Embryonic facial prominence (tissue), 1 donor: ENCODE results near the gene NFKBIA.
"Not testable (repeated sequence)": the region's sequence is repeated elsewhere in the genome, so short reads cannot be mapped to it uniquely, and the experiment has no call there.

Source experiments
- DNase-seq: peaks from one replicate; pipeline ENCODE4 v3.0.0-alpha.2; 2016; ENCODE audit errors: extremely low spot score

Gene NFKBIA

DNA sequence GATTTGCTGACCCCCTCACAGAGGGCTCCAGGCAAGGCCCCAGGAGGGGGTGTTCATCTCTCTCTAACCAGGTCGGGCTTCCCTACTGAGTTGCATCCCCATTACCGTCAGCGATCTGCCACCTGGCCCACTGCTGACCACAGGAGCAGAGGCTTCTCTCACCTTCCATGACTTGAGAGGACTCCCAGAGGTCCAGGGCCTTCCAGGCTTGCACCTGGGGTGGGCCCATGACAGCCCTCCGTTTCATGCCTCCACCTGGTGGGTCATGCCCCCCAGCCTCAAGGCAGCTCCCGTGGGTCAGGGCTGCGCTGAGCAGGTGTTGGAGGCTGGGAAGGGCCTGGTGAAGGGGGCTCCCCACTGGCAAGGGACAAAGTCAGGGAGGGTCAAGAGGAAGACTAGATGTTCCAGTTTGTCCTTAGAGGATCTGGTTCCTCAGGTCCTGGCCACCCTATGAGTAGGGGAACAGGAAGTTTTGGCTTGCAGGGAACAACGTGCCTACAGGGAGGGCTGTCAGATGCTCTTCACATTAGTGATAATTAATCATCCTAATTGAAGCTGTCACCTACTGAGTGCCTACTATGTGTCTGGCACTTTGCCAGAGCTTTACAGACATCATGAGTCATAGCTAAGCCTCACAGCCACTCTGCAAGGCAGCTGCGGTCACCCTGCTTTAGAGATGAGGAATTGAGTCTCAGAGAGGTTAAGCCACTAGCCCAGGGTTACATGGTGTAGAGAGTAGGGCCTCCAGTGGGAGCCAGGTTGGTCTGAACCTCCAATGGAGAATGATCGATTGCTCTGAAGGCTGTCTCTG lies 13.8 kb downstream of the NFKBIA start:
- DNase-seq = no peak

DNA sequence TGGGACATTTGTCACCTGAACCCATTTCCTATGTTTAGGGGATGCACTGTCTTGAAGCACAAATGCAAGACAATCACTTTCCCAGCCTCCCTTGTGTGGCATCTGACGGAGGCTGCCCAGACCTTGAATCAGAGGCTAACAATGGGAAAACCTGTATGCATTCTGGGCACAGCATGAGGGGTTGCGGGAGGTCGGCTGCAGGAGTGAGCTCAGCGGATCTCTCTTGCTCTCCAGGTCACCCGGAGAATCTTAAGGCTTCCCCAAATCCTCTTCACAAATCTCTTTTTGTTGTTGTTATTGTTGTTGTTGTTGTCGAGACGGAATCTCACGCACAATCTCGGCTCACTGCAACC lies 15.3 kb downstream of the NFKBIA start:
- DNase-seq = no peak

DNA sequence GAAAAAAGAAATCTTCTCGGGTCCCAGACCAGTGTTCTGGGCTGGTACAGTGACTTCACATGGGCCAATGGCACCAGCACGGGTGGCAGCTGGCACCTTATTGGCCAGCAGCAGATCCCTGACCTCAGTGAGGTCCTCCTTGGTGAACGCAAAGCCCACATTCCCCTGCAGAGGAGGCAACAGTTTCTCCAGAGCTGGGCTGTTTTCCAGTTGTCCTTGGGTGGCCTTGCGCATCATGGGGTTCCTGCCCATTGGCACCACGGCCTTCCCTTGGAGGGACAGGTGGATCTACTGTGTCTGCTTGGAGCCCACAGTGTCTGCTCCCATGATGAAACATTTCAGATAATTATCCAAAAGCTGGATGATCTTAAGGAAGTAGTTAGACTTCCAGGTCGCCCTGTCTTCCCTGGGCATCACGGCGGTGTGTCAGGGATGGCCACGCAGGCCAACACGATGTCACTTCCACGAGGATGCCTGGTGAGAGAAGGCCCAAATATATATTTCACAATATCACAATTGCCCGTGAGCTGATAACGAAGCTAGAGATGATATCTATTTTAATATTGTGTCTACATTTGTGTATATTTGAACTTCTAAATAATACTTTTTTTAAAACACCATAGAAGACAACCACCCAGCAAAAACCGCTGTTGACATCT lies 15.8 kb downstream of the NFKBIA start:
- no peak for DNase-seq

DNA sequence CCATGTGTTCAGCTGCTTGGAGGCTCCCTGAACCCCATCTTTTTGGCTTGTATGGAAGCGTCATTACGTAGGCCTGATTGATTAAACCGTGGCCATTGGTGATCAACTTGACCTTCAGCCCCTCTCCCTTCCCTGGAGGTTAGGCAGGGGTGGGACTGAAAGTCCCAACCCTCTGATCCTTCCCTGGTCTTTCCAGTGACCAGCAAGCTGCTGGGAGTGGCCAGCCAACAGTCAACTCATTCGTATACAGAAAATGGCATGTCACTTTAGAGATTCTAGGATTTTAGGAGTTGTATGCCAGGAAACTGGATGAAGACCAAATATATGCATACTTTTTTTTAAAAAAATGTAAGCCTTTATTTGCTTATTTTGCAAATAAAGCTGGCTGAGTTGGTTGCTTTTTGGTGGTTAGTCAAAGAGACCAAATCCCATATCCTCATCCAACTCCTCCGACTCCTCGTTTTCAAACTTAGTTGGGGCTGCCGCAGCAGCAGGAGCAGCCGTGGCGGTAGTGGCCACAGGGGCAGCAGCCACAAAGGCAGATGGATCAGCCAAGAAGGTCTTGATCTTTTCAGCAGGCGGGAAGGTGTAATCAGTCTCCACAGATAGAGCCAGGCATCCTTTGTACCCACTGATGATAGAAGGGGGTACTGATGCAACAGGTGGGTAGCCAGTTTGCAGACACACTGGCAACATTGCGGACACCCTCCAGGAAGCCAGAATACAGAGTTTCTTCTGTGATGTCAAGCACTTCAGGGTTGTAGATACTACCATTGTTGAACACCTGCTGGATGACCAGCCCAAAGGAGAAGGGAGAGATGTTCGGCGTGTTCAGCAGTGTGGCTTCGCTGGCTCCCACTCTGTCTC lies 16.6 kb downstream of the NFKBIA start:
- no peak for DNase-seq

DNA sequence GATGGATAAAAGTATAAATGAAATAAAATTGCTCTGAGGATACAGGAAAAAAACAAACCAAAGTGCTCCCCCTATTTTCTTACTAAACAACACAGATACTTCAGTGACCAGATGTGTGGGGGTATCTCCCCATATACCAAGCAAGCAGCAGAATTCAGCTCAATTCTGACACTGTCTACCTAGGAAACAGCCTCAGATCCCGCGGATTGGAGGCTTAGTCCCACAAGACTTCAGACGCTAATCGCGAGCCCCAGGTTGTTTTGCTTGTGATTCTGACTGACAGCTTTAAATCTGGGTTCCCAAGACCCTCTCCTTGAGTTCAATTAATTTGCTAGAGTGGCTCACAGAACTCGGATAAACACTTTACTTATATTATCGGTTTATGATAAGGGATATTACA lies 17.3 kb downstream of the NFKBIA start:
- DNase-seq = no peak

DNA sequence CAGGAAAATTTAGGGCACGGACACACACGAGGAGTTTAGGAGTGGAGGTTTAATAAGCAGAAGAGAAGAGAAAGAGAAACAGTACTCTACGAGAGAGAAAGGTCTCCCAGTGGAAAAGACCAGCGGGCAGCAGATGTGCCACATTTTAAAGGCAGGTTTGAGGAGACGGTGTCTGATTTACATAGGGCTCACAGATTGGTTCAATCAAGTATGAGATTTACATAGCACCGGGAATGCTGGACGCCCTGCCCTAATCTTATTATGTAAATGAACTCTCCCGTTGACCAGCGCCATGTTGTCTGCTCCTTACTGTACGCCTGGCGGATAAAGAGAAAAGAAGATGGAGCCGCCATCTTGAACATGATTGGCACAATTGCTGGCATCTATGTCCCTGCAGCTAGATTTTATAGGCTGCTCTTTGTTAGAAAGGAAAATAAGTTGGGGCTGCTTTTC lies 17.9 kb downstream of the NFKBIA start:
- no peak for DNase-seq

DNA sequence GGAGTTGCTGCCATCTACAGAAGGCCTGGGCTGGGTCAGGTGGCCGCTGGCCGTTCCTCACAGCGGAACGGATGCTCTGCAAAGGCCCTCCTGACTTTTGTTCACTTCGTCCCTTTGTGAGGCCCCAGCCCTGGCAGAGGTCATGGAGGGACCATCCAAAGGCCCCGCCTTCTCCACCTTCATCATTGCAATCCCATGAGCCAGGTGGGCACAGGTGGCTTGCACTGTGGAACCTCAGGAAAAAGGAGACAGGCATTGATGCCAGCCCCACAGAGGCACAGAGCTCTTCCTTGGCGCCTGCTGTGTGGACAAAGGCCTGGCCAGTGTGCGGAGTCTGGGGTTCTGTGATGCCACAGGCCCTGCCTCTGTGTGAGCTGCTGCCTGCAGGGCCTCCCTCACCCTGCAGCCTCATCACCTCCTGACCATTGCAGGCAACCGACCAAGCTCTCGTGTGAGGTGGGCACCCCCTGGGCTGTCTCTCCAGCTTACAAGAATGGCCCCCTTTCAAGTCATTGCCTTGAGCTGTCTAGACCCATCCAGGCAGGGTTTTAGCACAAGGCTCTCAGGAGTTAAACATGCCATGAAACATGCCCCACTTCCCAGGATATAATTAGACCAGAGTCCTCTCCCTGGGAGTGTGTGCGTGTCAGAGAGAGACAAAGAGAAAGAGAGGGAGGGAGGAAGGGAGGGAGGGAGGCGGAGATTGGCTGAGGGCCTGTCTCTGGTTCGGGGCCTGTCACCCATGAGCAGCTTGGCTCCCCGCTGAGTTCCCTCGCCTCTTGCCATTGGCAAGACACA lies 19.3 kb downstream of the NFKBIA start:
- peak; percentile 40 for DNase-seq

DNA sequence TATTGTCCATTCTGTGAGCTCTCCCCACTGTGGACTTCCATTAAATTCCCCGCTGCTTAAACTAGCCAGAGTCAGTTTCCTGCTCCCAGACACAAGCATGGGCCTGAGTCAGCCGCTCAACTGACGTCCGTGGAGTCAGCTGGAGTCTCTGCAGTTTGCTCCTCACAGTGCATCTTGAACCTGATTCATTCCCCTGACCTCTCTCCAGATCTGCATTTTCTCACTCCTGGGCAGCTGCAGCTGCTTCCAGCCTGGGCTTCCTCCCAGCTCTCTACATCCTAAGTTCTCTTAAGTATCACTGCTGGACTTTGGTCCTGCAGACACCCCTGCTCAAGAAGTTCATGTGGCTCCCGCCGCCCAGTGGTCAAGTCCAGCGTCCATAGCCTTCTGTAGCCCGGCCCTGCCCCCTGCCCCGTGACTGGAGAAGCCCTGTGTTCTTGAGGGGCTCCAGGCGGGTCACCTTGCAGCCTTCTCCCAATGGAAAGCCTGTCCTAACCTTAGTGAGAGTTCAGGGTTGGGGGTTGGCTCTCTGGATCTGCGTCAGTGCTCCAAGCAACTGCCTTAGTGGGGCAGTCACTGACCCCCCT lies 20.0 kb downstream of the NFKBIA start:
- no peak for DNase-seq

DNA sequence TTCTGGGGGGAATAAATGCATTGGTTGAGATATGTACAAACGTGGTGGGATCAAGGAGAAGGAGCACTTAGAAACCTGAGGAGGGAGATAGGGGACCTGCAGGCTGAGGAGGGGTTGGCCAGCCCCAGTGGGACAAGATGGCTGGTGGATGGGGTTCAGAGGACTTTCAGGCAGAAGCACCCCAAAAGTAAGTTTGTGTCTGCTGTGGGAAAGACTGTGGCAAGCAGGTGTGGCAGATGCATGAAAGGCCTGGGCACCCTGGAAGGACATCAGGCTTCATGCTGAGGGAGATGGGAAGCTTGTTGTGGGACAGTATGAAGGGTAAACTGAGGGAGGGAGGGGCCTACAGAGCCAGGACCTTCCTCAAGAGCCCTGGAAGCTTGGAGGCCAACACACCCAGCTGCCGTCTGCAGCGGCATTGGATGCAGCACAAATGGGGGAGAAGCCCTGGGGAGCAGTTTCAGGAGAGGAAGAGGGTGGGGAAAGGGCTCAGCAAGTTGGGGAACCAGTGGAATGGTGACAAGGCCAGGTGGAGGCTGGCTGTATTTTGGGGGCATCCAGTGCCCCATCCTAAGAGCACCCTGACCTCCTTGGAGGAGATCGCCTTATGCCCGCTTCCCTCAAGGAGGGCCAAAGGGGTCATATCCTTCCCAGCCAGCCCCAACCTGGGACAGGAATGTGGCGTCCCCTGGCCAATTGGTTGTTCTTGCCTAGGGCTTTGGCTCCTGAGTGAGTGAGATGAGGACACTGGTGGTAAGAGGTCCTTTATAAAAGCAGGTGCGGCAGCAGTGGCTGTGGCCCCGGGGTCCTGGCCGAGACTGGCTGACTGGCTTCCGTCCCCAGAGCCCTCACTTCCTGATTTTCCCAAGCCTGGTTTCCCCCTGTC lies 20.7 kb downstream of the NFKBIA start:
- DNase-seq = no peak

DNA sequence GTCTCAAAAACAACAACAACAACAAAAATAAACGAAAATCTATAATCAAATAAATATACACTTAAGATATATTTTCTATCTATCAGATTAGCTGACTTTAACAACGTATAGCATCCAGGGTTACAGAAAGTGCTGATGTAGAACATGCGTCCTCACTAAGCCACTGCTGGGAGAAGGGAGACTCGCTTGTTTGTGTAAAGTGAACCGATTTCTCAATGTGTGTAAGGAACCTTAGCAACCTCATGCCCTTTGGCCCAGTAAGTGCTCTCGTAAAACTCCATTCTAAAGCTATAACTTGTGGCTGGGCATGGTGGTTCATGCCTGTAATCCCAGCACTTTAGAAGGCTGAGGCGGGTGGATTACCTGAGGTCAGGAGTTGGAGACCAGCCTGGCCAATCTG lies 23.8 kb downstream of the NFKBIA start:
- no peak for DNase-seq

DNA sequence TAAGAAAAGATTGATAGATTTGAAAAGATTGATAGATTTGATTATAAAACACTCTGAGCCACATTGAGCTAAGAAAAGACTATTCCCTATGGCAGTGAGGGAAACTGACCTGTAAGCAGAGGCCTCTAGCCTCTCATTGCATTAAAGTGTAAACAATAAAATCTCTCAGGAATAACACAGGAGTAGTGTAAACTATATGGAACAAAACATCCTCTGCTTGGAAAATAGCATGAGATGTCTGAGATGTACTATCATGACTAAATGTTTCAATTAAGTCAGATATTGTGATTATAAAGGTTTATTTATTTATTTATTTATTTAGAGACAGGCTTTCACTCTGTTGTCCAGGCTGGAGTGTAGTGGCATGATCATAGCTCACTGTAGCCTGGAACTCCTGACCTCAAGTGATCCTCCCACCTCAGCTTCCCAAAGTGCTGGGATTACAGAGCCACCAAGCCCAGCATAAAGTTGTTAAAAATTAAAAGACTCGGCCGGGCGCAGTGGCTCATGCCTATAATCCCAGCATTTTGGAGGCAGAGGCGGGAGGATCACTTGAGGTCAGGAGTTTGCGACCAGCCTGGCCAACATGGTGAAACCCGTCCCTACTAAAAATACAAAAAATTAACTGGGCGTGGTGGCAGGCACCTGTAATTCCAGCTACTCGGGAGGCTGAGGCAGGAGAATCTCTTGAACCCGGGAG lies 25.2 kb downstream of the NFKBIA start:
- not testable (repeated sequence) for DNase-seq

DNA sequence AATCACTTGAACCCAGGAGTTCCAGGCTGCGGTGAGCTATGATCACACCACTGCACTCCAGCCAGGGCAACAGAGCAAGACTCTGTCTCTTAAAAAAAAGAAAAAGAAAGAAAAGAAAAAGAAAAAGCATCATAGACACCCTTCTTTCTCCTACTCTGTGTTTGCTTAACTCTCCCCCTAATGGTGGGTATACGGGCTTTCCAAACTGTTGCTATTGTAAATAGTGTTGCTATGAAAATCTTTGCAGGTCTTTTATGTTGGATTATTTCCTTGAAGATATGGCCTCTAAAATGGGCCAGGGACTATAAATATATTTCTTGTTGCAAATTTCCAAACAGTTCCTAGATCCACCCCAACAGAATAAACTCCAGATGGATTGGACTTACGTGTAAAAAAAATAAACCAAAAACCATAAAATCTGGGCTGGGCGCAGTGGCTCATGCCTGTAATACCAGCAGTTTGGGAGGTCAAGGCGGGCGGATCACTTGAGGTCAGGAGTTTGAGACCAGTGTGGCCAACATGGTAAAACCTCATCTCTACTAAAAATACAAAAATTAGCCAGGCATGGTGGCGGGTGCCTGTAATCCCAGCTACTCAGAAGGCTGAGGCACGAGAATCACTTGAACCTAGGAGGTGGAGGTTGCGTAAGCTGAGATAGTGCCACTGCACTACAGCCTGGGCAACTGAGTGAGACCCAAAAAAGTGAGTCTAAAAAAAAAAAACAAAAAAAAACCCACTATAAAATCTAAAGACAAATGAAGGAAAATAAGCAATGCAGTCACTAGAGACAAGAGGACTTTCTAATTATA lies 25.9 kb downstream of the NFKBIA start:
- DNase-seq = no peak

DNA sequence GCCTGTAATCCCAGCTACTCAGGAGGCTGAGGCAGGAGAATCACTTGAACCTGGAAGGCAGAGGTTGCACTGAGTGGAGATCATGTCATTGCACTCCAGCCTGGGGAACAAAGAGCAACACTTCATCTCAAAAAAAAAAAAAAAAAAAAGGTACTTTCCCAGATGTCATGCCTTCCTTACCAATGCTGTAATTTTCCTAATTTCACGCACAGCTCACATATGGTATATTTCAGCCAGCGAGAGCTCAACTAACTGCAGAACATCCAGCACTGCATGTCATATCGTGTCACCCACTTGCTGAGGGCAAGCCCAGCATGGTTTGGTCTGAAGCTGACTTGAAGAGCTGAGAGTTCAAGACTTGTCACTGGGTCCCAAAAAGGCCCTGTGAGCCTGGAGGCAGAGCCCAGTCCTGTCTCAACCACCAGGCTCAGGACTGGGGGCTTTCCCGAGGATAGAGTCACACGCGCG lies 29.0 kb downstream of the NFKBIA start:
- DNase-seq = peak; percentile 31

DNA sequence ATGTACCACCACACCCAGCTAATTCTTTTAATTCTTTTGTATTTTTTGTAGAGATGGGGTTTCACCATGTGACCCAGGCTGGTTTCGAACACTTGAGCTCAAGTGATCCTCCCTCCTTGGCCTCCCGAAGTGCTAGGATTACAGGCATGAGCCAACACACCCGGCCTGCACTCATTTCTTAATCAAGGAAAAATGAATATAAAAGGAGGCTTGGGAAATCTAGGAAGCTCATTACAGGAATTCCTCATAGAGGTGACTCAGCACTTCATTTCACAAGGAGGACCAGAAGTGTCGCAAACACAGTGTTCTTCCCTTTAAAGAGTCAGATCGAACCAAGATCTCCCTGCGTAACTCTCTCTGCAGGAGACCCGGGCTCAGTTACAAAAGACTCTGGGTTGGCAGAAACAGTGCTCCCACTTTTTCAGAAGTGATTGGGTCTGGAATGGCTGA lies 30.3 kb downstream of the NFKBIA start:
- no peak for DNase-seq

DNA sequence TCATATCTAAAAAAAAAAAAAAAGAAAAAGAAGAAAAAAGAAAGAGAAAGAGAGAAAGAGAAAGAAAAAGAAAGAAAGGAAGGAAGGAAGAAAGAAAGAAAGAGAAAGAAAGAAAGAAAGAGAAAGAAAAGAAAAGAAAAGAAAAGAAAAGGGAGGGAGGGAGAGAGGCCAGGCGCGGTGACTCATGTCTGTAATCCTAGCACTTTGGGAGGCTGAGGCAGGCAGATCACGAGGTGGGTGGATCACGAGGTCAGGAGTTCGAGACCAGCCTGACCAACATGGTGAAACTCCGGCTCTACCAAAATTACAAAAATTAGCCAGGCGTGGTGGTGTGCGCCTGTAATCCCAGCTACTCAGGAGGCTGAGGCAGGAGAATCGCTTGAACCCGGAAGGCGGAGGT lies 31.3 kb downstream of the NFKBIA start:
- DNase-seq = not testable (repeated sequence)

DNA sequence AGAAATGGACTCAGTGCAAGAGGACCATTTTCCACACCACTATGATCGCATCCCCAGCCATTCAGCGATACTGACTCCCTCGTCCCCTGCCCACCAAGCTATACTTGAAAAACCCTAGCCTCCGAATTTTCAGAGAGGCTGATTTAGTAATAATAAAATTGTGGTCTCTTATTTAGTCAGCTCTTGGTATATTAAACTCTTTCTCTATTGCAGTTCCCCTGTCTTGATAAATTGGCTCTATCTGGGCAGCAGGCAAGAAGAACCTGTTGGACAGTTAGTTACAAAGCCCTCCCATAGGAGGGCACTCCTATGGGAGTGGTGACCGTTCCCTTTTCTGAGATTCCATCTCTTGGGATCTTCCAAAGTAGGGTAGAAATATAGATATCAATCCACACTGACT lies 33.6 kb downstream of the NFKBIA start:
- DNase-seq = no peak

DNA sequence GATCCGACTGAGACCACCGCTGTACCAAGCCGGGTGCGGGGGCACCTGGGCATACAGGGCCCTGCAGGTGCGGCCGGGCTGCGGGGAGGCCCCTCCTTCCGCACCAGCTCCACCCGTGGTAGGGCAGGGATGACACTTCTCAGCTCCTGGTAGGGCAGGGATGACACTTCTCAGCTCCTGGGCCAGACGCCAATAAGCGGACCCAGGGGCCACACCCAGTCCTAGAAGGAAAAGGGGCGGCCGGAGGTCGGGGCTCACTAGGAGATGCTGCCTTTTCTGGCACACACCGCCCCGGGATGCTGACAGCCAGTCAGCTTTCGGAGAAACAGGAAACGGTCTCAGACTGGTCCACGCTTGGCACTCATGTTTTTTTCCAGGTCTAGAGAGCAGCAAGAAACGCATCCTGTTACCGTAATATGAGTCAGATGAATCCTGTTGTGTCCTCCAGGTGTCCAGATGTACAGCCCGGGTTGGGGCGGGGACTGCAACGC lies 34.8 kb downstream of the NFKBIA start:
- DNase-seq = no peak
